ENCODE measurements around the gene HS3ST4.
"Not testable (repeated sequence)": the region's sequence is repeated elsewhere in the genome, so short reads cannot be mapped to it uniquely, and the experiment has no call there.

HS3ST4 gene

GRCh38 chr16:26015776-26016175, 324.0 kb downstream of the HS3ST4 start:
- no peak for DNase-seq

DNA sequence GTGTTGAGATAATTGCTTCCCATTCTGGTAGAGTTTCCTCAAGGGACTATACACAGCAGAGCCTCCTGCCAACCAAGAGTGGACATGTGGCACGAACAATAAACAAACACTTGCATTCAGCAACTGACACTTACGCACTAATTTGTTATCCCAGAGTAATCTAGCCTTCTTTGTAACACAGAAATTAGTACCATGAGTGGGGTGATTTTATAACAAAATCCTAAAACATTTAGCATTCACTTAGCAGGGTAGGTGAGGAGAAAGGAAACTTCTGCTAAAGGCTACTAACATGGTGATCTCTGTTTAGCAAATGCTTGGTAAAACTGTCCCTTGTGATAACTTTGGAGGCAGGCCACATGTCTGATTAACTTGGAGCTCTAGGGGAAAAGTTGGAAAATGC, 325.2 kb downstream of the HS3ST4 start:
- no peak for DNase-seq

- no peak for DNase-seq
Measured at GRCh38 chr16:26019381-26020242, 327.9 kb downstream of the HS3ST4 start.

GRCh38 chr16:26026709-26027450, 335.1 kb downstream of the HS3ST4 start:
- DNase-seq = no peak

DNA sequence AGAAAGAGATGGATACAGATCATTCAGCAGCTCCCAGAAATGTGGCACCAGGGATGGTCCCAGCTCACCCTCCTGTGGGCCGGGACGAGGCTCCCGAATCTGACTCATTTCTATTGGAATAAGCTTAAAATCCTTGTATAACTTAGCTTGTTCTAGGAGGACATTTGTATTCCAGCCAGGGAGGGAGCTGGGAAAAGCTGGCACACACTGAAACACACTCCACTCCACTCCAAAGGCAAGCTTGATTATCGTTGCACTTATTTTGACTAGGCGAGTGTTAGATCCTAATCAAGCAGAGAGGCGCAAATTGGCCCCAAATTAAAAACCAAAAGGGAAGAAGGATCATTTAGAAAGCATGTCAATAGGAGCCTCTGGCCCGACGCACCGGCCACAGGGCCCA, 339.5 kb downstream of the HS3ST4 start:
- DNase-seq = no peak

DNA sequence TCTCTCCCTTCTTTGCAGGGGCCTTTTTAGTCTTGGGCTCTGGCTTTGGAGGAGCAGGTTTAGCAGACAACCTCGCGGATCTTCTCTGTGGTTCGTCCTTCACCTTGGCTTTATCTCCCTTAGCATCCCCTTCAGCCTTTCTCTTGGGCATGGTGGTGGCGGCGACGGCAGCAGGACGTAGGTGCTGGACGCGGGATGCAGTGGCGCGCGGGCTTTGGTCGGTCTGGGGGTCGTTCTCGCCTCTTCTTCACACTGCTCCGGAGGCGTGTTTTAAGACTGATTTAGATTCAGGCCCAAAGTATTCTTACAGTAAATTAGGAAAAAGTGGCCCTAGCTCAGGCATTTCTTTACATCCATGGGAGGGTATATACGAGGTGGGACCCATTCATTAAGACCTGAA, 340.9 kb downstream of the HS3ST4 start:
- not testable (repeated sequence) for DNase-seq

DNA sequence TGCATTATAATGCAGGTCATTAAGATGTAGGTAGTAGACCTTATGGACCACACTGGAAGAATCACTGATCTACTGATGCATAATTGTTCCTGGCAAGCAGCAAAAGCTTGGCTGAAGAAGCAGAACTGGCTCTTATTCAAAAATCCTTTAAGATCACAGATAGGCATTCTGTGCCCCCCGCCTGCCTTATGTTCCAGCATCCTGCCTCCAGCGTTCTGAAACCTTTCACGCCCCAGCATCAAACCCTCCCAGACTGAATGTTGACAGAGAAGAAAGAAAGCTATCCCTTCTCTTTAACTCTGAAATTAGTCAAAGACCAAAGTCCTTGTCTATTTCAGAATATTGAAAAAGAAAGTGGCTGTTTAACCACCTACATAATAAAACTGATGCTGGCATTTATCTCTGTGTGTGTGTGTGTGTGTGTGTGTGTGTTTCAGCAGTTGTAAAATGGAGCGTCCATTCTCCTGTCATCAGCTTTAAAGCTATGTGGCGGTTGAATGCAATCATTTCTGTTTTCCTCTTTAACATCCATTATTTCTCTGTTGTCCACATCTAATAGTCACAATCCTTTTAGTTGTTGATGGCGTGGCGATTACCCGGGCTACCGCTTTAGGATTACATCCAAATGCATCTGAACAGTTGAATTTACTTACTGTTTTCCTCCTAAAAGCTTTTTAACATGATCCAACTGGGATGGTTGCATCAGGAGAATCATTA, 350.4 kb downstream of the HS3ST4 start:
- no peak for DNase-seq

- no peak for DNase-seq
Measured at GRCh38 chr16:26050472-26050871, 358.7 kb downstream of the HS3ST4 start.

- DNase-seq = no peak
Measured at GRCh38 chr16:26051063-26051462, 359.3 kb downstream of the HS3ST4 start.

DNA sequence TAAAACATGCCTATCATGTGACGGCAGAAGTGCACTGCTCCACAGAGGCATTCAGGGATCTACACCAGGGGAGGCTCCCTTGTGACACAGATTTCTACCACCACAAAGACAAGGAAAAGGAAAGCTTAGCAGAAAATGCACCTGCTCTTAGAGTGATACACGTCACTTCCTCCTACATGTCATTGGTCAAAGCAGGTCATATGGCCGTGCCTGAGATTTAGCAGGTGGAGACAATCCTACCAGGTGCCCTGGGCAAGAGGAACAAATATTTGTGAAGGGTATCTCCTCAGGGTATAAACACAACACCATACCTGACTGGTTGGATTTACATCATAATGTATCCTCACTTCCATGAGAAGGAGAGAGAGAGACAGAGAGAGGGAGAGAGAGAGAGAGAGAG, 362.1 kb downstream of the HS3ST4 start:
- DNase-seq = no peak

DNA sequence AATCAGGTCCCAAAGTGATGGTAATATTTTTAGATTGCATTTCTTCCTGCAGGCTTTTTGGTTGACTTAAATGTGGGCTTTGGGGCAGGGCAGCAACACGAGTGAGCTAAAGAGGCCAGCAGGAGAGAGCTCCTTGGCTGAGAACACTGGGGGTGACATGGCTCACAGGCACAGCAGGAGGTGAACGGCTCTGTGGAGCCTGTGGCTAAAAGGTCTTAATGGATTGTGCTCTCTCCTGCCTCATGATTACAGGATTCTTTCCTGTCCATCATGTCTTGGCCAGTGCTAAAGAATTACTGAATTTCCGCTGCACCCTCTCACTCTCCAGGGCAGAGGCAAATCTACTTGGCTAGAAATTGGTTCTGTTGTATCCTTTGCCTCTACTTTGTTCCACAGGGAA, 366.6 kb downstream of the HS3ST4 start:
- DNase-seq = no peak

- DNase-seq = no peak
Measured at GRCh38 chr16:26070302-26071100, 378.7 kb downstream of the HS3ST4 start.

DNA sequence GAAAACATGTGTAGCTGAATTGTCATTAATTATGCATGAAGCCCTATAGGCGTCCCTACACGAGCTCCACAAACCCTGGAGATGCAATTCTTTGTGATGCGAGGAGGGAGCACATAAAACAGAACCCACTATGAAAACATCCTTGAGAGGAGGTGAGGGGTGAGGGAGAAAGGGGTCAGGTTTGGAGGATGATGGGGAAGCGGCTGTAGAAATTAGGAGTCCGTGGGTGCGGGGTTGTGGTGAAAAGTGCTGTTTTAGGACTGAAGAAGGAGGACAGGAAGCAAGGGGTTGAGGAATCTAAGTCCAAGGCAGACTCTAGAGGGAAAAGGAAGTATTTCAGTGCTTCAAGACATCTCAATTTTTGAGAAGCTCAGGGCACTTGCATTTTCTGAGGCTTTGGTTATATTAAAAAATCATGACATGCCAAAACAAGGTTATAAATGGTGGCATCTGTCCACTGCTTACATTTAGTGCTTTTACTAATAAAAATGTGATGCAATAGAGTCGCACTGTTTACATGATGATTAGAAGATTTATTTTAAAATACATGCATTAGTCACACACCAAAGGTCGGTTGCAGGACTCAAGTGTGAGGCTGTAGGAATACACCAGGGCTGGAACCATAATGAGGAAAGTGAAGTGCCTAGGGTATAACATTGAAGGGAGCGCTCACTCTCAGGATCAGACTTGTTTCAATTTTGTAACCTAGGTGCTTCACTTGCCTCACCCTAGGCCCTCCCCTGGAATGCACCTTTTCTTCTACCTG, 379.5 kb downstream of the HS3ST4 start:
- DNase-seq = no peak

DNA sequence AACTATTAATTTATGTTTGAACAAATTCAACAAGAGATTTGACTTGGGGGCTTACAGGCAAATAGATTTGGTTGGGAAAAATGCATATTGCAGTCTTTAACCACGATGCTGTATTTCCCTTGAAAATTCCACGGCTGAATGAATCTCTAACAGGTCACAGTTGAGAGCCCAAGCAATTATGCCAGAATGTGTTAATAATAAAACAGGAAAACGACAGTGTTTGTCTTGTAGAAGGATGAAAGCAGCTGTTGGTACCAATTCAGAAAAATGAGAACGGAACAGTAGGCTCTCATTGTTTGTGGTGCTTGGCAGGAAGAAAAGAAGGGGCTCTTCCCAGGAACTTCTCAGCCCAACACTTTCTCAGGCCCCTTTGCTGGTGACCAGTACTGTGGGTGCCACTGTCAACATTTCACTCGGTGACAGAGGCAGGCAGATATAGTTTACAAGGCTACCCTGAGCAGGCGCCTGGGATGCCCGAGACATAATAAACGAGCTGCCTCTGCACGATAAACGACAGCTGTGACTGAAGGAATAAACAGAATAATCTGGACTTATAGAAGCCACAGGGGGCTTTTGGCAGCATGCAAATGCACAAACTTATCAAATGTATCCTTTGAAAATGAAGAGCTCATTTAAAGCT, 387.1 kb downstream of the HS3ST4 start:
- DNase-seq = no peak

DNA sequence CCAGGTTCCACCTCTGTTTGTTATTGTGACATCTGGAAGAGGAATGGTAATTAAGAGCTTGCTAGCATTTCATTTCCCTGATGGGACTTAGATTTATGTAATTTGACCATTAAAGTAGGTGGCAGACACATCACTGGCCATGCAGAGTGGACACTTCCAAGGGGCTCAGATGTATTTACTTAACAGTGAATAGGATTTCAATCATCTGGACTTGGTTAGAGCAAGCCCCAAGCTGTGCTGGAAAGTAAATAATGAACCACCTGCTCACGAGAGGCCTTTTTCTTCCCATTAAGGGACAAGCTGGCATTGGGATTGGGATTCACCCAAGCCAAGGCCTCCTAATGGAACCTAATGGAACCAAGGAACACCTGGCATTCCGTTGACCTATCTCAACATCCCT, 395.3 kb downstream of the HS3ST4 start:
- DNase-seq = no peak

DNA sequence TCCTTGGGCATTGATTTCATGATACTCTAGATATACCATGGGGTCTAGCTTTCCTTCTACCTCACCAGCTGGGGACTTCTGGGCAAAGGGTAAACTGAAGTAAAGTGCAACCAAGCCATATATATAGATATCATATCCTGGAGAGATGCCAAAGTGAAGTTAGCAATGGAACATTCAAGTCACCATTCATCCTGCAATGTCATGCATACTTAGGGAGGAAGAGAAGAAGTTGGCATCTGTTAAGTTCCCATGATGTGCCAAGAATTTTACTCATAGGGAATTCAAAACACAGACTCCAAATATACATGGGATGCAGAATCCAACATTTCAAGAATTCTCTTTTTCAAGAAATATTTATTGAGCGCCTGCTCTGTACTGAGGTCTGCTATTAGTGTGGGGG, 399.8 kb downstream of the HS3ST4 start:
- DNase-seq = no peak

DNA sequence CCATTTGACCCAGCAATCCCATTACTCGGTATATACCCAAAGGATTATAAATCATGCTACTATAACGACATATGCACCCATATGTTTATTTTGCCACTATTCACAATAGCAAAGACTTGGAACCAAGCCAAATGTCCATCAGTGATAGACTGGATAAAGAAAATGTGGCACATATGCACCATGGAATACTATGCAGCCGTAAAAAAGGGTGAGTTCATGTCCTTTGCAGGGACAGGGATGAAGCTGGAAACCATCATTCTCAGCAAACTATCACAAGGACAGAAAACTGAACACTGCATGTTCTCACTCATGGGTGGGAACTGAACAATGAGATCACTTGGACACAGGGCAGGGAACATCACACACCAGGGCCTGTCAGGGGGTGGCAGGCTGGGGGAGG, 406.4 kb downstream of the HS3ST4 start:
- not testable (repeated sequence) for DNase-seq

GRCh38 chr16:26102369-26102768, 410.6 kb downstream of the HS3ST4 start:
- no peak for DNase-seq

DNA sequence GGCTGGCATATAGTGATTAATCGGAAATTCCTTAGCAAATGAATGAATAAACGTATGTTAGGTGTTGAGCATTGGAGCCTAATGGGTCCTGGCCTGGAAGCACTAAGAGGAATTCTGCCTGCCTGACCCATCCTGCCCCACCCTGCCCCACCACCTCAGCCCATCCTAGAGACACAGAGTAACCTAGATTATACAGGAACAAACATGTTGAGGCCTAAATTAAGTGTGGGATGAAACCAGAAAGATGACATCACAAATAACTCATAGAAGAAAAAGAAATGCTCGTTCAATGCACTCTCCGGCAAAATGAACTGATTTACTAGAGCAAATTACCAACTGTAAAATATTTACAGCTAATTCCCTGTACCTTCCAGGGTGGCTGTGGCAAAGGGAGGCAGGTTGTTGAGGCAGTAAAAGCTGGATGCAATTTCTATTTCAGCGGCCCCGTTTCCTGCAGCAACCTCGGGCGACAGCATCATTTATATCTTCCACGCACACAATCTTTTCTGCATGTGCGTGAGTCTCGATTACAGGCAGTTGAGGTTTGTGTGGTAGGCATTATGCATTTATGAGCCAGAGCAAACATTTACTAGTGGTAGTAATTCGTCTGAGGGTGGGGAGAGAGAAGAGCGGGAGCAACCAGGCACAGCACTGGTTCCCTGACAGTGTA, 417.2 kb downstream of the HS3ST4 start:
- no peak for DNase-seq

DNA sequence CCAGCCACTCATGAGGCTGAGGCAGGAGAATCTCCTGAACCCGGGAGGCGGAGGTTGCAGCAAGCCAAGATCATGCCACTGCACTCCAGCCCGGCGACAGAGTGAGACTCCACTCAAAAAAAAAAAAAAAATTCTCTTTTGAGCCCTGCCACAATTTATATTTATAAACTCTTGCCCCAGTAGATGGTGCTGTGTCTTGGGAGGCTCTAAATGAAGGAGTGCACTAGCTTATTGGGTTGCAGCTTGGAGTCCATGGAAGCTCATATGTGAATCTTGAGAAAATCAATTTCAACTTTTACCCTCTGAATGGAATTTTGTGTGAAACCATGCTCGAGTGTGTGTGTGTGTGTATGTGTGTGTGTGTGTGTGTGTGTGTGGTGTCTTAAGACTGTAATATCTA, 420.1 kb downstream of the HS3ST4 start:
- no peak for DNase-seq

GRCh38 chr16:26118575-26118974, 426.8 kb downstream of the HS3ST4 start:
- no peak for DNase-seq

Data from NK-92 treated with Interleukin-12 subunit alpha and Interleukin-12 subunit beta, amount 100 ng/mL, for 24 hours (cell line).